Glutamatergic neuron (in vitro differentiated cells): ENCODE results near the gene PCDHGB6. TPM values are rescaled to one million over a fixed set of nuclear protein-coding genes. Genes with fewer than 3 reads are reported as not detected.
A peak's percentile ranks its signal among the peaks of the same experiment; 100 is the strongest.
"Not testable (repeated sequence)": the region's sequence is repeated elsewhere in the genome, so short reads cannot be mapped to it uniquely, and the experiment has no call there.

ENCODE experiments used
- DNase-seq: peaks from one replicate; pipeline ENCODE4 v3.0.0; 2022
- H3K27ac Mint-ChIP-seq: one replicate; pipeline ENCODE4 v1.8.0; 2020; ENCODE audit warnings: mild to moderate bottlenecking, mixed read lengths, inconsistent platforms; ENCODE audit not compliant: unreplicated experiment
- H3K27me3 Mint-ChIP-seq: one replicate; pipeline ENCODE4 v1.8.0; 2020; ENCODE audit warnings: mild to moderate bottlenecking, moderate library complexity, mixed read lengths, inconsistent platforms; ENCODE audit not compliant: unreplicated experiment
- H3K36me3 Mint-ChIP-seq: one replicate; pipeline ENCODE4 v1.8.0; 2020; ENCODE audit warnings: mild to moderate bottlenecking, mixed read lengths, inconsistent platforms; ENCODE audit not compliant: unreplicated experiment
- H3K4me1 Mint-ChIP-seq: one replicate; pipeline ENCODE4 v1.8.0; 2020; ENCODE audit warnings: mild to moderate bottlenecking, low read depth, mixed read lengths, inconsistent platforms; ENCODE audit not compliant: unreplicated experiment
- H3K4me3 Mint-ChIP-seq: one replicate; pipeline ENCODE4 v1.8.0; 2020; ENCODE audit warnings: mild to moderate bottlenecking, mixed read lengths, inconsistent platforms; ENCODE audit not compliant: unreplicated experiment
- H3K9me3 Mint-ChIP-seq: one replicate; pipeline ENCODE4 v1.8.0; 2020; ENCODE audit warnings: mild to moderate bottlenecking, moderate library complexity, mixed read lengths, inconsistent platforms; ENCODE audit not compliant: unreplicated experiment
- total RNA-seq: library from RNA; stranded (reverse); fragmentation: NEBNext Ultra II Directional; extraction: Animal tissue kit (Norgen Biotek cat#: 25700); gene quantifications from one replicate; pipeline ENCODE4 v1.2.1, GENCODE V29; 2021; ENCODE audit not compliant: unreplicated experiment
- TF ChIP-seq, protein P1 (sequence below): fragments of 200-600 bp; sonication (generic); IDR thresholded peaks from one replicate; pipeline ENCODE4 v1.5.0; 2021; ENCODE audit not compliant: partially characterized antibody, unreplicated experiment

Gene PCDHGB6
- total RNA-seq, 1 donor from 2014 or later = 59.8 TPM

DNA sequence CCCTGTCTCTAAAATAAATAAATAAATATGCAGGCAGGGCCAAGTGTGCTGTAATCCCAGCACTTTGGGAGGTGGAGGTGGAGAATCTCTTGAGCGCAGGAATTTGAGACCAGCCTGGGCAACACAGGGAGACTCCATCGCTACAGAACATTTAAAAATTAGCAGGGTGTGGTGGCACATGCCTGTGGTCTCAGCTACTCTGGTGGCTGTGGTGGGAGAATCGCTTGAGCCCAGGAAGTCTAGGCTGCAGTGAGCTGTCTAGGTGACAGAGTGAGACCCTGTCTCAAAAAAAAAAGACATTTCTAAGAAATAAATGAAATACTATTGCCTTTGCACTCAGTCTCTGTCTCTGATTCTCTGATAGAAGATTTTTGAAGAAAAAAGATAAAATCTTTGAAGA lies 3.8 kb downstream of the PCDHGB6 start:
- no peak overlapping the region for H3K27ac Mint-ChIP-seq
- peaks cover 3% of the 10 kb centered on the region for H3K4me1 Mint-ChIP-seq
- H3K9me3 Mint-ChIP-seq = peaks cover 57% of the 10 kb centered on the region
- H3K27me3 Mint-ChIP-seq = peaks cover 24% of the 10 kb centered on the region
- TF ChIP-seq, protein P1, sequence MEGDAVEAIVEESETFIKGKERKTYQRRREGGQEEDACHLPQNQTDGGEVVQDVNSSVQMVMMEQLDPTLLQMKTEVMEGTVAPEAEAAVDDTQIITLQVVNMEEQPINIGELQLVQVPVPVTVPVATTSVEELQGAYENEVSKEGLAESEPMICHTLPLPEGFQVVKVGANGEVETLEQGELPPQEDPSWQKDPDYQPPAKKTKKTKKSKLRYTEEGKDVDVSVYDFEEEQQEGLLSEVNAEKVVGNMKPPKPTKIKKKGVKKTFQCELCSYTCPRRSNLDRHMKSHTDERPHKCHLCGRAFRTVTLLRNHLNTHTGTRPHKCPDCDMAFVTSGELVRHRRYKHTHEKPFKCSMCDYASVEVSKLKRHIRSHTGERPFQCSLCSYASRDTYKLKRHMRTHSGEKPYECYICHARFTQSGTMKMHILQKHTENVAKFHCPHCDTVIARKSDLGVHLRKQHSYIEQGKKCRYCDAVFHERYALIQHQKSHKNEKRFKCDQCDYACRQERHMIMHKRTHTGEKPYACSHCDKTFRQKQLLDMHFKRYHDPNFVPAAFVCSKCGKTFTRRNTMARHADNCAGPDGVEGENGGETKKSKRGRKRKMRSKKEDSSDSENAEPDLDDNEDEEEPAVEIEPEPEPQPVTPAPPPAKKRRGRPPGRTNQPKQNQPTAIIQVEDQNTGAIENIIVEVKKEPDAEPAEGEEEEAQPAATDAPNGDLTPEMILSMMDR = no peak
- DNase-seq = no peak
- H3K4me3 Mint-ChIP-seq = peak overlapping the region; percentile 52
- peaks cover 64% of the 10 kb centered on the region for H3K36me3 Mint-ChIP-seq

DNA sequence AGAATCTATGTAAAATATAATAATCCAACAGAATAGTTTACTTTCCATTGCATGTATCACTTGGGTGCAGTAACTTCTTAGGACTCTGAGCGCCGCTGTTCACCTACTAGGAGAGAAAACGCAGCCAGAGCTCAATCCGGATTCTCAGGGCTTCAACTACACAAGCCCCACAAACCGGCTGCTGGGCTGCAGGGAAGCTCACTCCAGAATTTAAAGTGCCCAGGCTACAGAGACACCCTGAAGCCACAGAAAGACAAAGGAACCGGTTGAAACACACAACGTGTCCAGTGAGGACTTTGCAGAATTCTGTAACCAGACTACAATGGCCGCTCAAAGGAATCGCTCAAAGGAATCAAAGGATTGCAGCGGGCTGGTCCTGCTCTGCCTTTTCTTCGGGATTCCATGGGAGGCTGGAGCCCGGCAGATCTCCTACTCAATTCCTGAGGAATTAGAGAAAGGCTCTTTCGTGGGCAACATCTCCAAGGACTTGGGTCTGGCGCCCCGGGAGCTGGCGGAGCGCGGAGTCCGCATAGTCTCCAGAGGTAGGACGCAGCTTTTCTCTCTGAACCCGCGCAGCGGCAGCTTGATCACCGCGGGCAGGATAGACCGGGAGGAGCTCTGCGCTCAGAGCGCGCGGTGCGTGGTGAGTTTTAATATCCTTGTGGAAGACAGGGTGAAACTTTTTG lies 5.2 kb downstream of the PCDHGB6 start, which contains the start of gene PCDHGA10:
TSS of gene PCDHGA10 (plus strand) at position 134 of the 686 bp plus-strand sequence. CDS start at position 323, 189 bp downstream.
- peaks cover 60% of the 10 kb centered on the region for H3K9me3 Mint-ChIP-seq
- H3K36me3 Mint-ChIP-seq = peaks cover 66% of the 10 kb centered on the region

DNA sequence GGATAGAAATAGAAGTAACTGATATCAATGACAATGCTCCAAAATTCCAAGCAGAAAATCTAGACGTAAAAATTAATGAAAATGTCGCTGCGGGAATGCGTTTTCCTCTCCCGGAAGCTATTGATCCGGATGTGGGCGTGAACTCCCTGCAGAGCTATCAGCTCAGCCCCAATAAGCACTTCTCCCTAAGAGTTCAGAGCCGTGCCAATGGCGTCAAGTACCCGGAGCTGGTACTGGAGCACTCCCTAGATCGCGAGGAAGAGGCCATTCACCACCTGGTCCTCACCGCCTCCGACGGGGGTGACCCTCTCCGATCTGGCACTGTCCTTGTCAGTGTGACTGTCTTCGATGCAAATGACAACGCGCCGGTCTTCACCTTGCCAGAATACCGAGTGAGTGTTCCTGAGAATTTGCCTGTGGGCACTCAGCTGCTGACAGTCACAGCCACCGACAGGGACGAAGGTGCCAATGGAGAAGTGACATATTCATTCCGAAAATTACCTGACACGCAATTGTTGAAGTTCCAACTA lies 5.8 kb downstream of the PCDHGB6 start:
- H3K9me3 Mint-ChIP-seq = peaks cover 60% of the 10 kb centered on the region
- H3K4me1 Mint-ChIP-seq = peaks cover 3% of the 10 kb centered on the region
- TF ChIP-seq, protein P1 = no peak
- no peak for DNase-seq
- peaks cover 29% of the 10 kb centered on the region for H3K27me3 Mint-ChIP-seq
- peak overlapping the region; percentile 55 for H3K27ac Mint-ChIP-seq
- peaks cover 66% of the 10 kb centered on the region for H3K36me3 Mint-ChIP-seq
- peak overlapping the region; percentile 80 for H3K4me3 Mint-ChIP-seq

More for the DNA sequence above, 5.2 kb downstream of the PCDHGB6 start, which contains the start of gene PCDHGA10:
- H3K4me1 Mint-ChIP-seq = peaks cover 3% of the 10 kb centered on the region
- TF ChIP-seq, protein P1 = peak; percentile 35
- DNase-seq = peak; percentile 40
- peak within 1 kb of the TSS; percentile 55 for H3K27ac Mint-ChIP-seq
- H3K4me3 Mint-ChIP-seq = peak within 1 kb of the TSS; percentile 80
- H3K27me3 Mint-ChIP-seq = peaks cover 26% of the 10 kb centered on the region

DNA sequence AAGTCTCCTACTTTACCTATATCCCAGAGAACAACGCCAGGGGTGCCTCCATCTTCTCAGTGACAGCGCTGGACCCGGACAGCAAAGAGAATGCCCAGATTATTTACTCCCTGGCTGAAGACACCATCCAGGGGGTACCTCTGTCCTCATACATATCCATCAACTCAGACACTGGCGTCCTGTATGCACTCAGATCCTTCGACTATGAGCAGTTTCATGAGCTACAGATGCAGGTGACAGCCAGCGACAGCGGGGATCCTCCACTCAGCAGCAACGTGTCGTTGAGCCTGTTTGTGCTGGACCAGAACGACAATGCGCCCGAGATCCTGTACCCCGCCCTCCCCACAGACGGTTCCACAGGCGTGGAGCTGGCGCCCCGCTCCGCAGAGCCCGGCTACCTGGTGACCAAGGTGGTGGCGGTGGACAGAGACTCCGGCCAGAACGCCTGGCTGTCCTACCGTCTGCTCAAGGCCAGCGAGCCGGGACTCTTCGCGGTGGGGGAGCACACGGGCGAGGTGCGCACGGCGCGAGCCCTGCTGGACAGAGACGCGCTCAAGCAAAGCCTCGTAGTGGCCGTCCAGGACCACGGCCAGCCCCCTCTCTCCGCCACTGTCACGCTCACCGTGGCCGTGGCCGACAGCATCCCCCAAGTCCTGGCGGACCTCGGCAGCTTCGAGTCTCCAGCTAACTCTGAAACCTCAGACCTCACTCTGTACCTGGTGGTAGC lies 6.9 kb downstream of the PCDHGB6 start:
- not testable (repeated sequence) for H3K27ac Mint-ChIP-seq, DNase-seq, H3K4me3 Mint-ChIP-seq, H3K4me1 Mint-ChIP-seq
- Mint-ChIP-seq H3K9me3 (peaks cover 58% of the 10 kb centered on the region), H3K36me3 (peaks cover 65% of the 10 kb centered on the region), H3K27me3 (peaks cover 26% of the 10 kb centered on the region)

DNA sequence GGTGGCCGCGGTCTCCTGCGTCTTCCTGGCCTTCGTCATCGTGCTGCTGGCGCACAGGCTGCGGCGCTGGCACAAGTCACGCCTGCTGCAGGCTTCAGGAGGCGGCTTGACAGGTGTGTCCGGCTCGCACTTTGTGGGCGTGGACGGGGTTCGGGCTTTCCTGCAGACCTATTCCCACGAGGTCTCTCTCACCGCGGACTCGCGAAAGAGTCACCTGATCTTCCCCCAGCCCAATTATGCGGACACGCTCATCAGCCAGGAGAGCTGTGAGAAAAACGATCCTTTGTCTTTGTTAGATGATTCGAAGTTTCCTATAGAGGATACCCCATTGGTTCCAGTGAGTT lies 7.4 kb downstream of the PCDHGB6 start:
- peaks cover 60% of the 10 kb centered on the region for H3K9me3 Mint-ChIP-seq
- not testable (repeated sequence) for DNase-seq, H3K27ac Mint-ChIP-seq, H3K4me1 Mint-ChIP-seq, H3K4me3 Mint-ChIP-seq
- H3K36me3 Mint-ChIP-seq = peaks cover 67% of the 10 kb centered on the region
- H3K27me3 Mint-ChIP-seq = peaks cover 27% of the 10 kb centered on the region
